ENCODE measurements around the gene GSAP.

GRCh38 chr7:77409739-77410547, 6.2 kb downstream of the GSAP start:
- TF ChIP-seq CTCF (IDR thresholded peaks at IDR 0.05) (no peak), CHD2 (IDR thresholded peaks at IDR 0.05; ENCODE audit: low read length, partially characterized antibody) (no peak), EP300 (IDR thresholded peaks at IDR 0.05; ENCODE audit: borderline replicate concordance in 1 of 2, low read depth in 1 of 2, low read length in 1 of 2) (no peak), NRF1 (IDR thresholded peaks at IDR 0.05; ENCODE audit: low read depth, low read length) (no peak), PBX3 (IDR thresholded peaks at IDR 0.05) (no peak), RFX5 (IDR thresholded peaks at IDR 0.05; ENCODE audit: low read length) (no peak), ELF1 (IDR thresholded peaks at IDR 0.05) (no peak), POLR2AphosphoS5 (IDR thresholded peaks at IDR 0.05; ENCODE audit: low read depth, low read length) (no peak), GABPA (IDR thresholded peaks at IDR 0.05; ENCODE audit: low read depth) (no peak), USF1 (IDR thresholded peaks at IDR 0.05; ENCODE audit: borderline replicate concordance, low read depth) (no peak)
